ENCODE results near the gene RDH13. TPM values are rescaled to one million over a fixed set of nuclear protein-coding genes. Genes with fewer than 3 reads are reported as not detected.
A peak's percentile ranks its signal among the peaks of the same experiment; 100 is the strongest.

Gene RDH13
- polyA plus RNA-seq, 1 experiment, result 6.1 TPM

DNA sequence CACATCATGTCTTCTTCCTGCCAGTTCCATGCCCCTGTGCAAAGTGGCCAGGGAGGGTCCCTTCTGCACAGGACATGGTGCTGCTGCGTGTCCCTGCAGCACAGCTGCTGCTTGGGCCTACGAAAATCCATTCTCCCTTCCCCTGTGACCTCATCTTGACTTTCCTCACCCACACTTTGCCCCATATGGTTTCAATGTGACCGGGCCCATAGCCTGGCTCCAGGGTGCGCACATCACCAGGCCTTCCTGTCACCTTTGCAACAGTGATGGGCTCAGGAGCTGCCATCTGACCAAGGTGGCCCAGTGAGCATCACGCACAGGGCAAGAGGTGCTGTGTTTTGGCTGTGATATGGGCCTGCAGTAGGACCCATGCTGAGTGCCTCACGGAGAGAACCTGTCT is 43.6 kb upstream of the RDH13 start:
- TF ChIP-seq, protein P1, sequence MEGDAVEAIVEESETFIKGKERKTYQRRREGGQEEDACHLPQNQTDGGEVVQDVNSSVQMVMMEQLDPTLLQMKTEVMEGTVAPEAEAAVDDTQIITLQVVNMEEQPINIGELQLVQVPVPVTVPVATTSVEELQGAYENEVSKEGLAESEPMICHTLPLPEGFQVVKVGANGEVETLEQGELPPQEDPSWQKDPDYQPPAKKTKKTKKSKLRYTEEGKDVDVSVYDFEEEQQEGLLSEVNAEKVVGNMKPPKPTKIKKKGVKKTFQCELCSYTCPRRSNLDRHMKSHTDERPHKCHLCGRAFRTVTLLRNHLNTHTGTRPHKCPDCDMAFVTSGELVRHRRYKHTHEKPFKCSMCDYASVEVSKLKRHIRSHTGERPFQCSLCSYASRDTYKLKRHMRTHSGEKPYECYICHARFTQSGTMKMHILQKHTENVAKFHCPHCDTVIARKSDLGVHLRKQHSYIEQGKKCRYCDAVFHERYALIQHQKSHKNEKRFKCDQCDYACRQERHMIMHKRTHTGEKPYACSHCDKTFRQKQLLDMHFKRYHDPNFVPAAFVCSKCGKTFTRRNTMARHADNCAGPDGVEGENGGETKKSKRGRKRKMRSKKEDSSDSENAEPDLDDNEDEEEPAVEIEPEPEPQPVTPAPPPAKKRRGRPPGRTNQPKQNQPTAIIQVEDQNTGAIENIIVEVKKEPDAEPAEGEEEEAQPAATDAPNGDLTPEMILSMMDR (IDR thresholded peaks at IDR 0.05; ENCODE audit: insufficient read depth, low read depth, low read length), result no peak
- H3K27me3 ChIP-seq (ENCODE audit: control insufficient read depth, insufficient read depth, low read length), result no peaks in the 10 kb centered on the region
- no peak for DNase-seq (ENCODE audit: low read depth)
- peaks cover 15% of the 10 kb centered on the region for H3K36me3 ChIP-seq (ENCODE audit: control insufficient read depth, insufficient read depth, low read length)
- CTCF ChIA-PET, result interaction anchor here (0.6 to 3.1 kb wide), 2 partner anchors 18 to 449 kb away, joined by 3 to 15 read pairs; no protein-coding TSS in a partner anchor
- no peak overlapping the region for H3K4me3 ChIP-seq (ENCODE audit: low read depth, low read length)
- POLR2A ChIA-PET, result no interaction called here

DNA sequence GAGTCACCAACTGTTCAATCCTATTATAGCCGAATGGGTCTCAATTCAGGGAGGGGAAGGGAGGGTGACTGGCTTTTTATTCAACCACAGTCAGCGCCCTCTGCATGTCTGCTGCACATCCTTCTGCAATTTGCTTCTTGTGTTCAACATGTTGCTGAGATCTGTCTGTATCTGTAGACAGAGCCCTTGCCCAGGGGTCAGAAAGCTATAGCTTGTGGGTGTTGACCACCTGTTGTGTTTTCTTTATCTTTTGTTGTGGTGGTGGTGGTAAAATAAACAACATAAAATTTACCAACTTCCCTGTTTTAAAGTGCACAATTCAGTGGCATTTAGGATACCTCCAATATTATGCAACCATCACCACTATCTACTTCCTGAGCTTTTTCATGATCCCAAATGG is 42.3 kb upstream of the RDH13 start:
- no peak overlapping the region for H3K4me3 ChIP-seq (ENCODE audit: low read depth, low read length)
- TF ChIP-seq, protein P1 (IDR thresholded peaks at IDR 0.05; ENCODE audit: insufficient read depth, low read depth, low read length), result no peak
- H3K36me3 ChIP-seq (ENCODE audit: control insufficient read depth, insufficient read depth, low read length), result peaks cover 18% of the 10 kb centered on the region
- POLR2A ChIA-PET, result no interaction called here
- H3K27me3 ChIP-seq (ENCODE audit: control insufficient read depth, insufficient read depth, low read length), result no peaks in the 10 kb centered on the region
- CTCF ChIA-PET, result no interaction called here
- DNase-seq (ENCODE audit: low read depth), result no peak

DNA sequence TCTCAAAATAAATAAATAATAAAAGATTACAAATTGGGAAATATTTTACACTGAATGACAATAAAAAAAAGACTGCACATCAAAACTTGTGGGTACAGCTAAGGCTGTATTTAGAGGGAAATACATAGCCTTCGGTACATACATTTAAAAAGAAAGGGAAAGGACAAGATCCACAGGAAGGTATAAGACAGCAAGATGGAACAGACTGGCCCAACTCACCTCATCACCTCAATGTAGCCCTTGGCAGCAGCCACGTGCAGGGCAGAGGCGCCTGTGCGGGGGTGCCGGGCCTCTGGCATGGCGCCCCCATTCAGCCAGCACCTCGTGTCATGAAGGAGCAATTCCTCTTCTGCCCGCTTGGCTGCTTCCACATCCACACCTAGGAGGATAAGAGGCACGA is 40.2 kb upstream of the RDH13 start:
- DNase-seq (ENCODE audit: low read depth), result no peak
- POLR2A ChIA-PET, result no interaction called here
- H3K27me3 ChIP-seq (ENCODE audit: control insufficient read depth, insufficient read depth, low read length), result no peaks in the 10 kb centered on the region
- TF ChIP-seq, protein P1 (IDR thresholded peaks at IDR 0.05; ENCODE audit: insufficient read depth, low read depth, low read length), result no peak
- H3K4me3 ChIP-seq (ENCODE audit: low read depth, low read length), result no peak overlapping the region
- H3K36me3 ChIP-seq (ENCODE audit: control insufficient read depth, insufficient read depth, low read length), result peaks cover 29% of the 10 kb centered on the region
- CTCF ChIA-PET, result interaction anchor here (6.8 kb wide), 1 partner anchor 15 kb away, joined by 40 read pairs; no protein-coding TSS in a partner anchor

DNA sequence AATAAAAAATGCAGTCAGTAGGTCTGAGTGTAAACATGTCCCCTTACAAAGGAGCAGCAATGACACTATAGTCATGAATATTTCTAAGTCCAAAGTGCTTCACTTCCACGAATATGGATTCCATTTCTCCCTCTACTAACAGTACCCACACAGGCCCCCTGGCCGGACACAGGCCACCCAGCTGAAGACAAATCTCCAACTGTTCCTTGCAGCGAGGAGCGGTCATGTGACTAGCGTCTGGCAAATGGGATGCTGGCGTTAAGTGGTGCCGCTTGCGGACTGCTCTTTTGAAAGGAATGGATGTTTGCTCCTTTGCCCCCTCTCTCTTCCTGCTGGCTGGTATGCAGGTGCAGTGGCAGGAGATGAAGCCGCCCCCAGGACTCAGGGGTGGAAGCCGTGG is 38.3 kb upstream of the RDH13 start:
- Histone ChIP-seq H3K36me3 (ENCODE audit: control insufficient read depth, insufficient read depth, low read length) (peaks cover 32% of the 10 kb centered on the region), H3K27me3 (ENCODE audit: control insufficient read depth, insufficient read depth, low read length) (no peaks in the 10 kb centered on the region), H3K4me3 (ENCODE audit: low read depth, low read length) (no peak overlapping the region)
- ChIA-PET POLR2A (no interaction called here), CTCF (interaction anchor here (6.8 kb wide), 1 partner anchor 13 kb away, joined by 40 read pairs; no protein-coding TSS in a partner anchor)
- DNase-seq (ENCODE audit: low read depth), result no peak
- TF ChIP-seq, protein P1 (IDR thresholded peaks at IDR 0.05; ENCODE audit: insufficient read depth, low read depth, low read length), result no peak

DNA sequence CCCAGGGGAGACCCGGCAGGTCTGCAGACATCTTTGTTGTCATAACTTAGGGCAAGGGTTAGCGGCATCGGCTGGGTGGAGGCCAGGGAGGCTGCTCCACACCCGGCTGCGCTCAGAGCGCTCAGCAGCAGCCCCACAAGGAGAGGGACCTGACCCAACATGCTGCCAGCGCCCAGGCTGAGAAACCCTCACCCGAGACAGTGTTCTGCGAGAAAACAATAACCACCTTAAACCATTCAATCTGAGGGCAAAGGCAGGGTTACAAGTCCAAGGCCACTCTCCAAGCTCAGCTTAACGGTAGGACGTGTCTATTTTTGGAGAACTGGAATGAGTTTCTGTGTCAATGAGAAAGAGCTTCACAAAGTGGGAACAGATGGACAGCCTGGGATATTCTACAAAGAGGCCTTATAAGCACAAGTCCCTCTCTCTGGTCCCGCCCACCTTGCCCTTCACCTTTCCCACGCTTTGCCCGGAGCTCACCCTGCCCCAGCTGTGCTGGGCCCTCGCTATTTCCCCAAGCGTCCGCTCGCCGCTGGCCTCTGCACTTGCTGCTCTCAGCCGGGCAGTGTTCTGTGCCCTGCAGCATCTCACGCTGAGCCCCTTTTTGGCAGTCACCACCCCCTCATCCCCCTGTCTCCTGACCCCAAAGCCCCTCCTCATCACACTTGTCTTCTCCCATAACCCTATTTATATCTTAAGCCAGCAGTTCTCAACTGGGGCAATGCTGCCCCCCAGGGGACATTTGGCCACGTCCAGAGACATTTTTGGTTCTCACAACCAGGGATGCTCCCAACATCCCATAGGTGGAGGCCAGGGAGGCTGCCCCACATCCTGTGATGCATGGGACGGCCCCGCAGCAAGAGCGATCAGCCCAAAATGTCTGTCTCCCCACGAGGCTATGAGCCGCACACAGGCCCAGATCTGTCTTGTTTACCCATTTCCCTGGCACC is 36.9 kb upstream of the RDH13 start:
- POLR2A ChIA-PET, result no interaction called here
- TF ChIP-seq, protein P1 (IDR thresholded peaks at IDR 0.05; ENCODE audit: insufficient read depth, low read depth, low read length), result peak; percentile 15; the same call in 1 of the 2 replicates
- no peaks in the 10 kb centered on the region for H3K27me3 ChIP-seq (ENCODE audit: control insufficient read depth, insufficient read depth, low read length)
- H3K4me3 ChIP-seq (ENCODE audit: low read depth, low read length), result no peak overlapping the region
- no peak for DNase-seq (ENCODE audit: low read depth)
- CTCF ChIA-PET, result interaction anchor here (6.8 kb wide), 1 partner anchor 11 kb away, joined by 40 read pairs; no protein-coding TSS in a partner anchor
- peaks cover 33% of the 10 kb centered on the region for H3K36me3 ChIP-seq (ENCODE audit: control insufficient read depth, insufficient read depth, low read length)

Data from BJ (cell line).